GM12878 (cell line): ENCODE results near the gene PRF1. TPM values are rescaled to one million over a fixed set of nuclear protein-coding genes. Genes with fewer than 3 reads are reported as not detected.

Source experiments
- EP300 ChIP-seq, 2 experiments: fragments of 150-350 bp in 1 of 2; IDR thresholded peaks; 2 replicates each; pipeline ENCODE4 v1.6.1; 2011 to 2012; ENCODE audit warnings: low read depth in 2 of 2, low read length in 2 of 2, borderline replicate concordance in 1 of 2, improper control_type of control experiment in 1 of 2, inconsistent platforms in 1 of 2; ENCODE audit not compliant: control insufficient read depth in 1 of 2
- KDM1A ChIP-seq: fragments of 200-600 bp; sonication (generic); IDR thresholded peaks from 2 replicates; pipeline ENCODE4 v1.6.1; 2016; ENCODE audit warnings: borderline replicate concordance
- SREBF1 ChIP-seq: IDR thresholded peaks from 2 replicates; pipeline ENCODE4 v1.6.1; 2012; ENCODE audit warnings: mild to moderate bottlenecking, low read length
- TCF3 ChIP-seq: IDR thresholded peaks from 2 replicates; pipeline ENCODE4 v1.6.1; 2012; ENCODE audit warnings: low read depth, mild to moderate bottlenecking, low read length, borderline replicate concordance; ENCODE audit not compliant: insufficient read depth
- polyA plus RNA-seq, 11 experiments: library from polyadenylated mRNA; depleted of rRNA in 4 of 11; unstranded in 6 of 11; stranded (reverse) in 5 of 11; fragments of >200 nt; fragmentation: Nextera tagmentation in 4 of 11; fragmentation: Illumina TruSeq in 1 of 11; extraction: Ambion mirVana in 4 of 11; extraction: Trizol in 1 of 11; gene quantifications; 1 replicate in 1 of 11; 2 replicates in 10 of 11; pipeline versions ENCODE4 v1.2.1 to v1.2.3, GENCODE V29; 2011 to 2016; ENCODE audit warnings: inconsistent platforms in 2 of 11, missing spikeins in 2 of 11, low read depth in 1 of 11
- total RNA-seq, 4 experiments: library from RNA; depleted of rRNA in 3 of 4; stranded (reverse); fragments of >200 nt in 3 of 4; fragmentation: Illumina TruSeq in 1 of 4; extraction: Trizol in 1 of 4; gene quantifications; 2 replicates each; pipeline versions ENCODE4 v1.2.1 to v1.2.3, GENCODE V29; 2013 to 2021
- TF ChIP-seq, protein P1 (sequence below): fragments of 450-650 bp; IDR thresholded peaks from 2 replicates; pipeline ENCODE4 v1.6.1; 2016; ENCODE audit warnings: mild to moderate bottlenecking
- TF ChIP-seq, protein P2 (sequence below): IDR thresholded peaks from 2 replicates; pipeline ENCODE4 v1.6.1; 2011; ENCODE audit warnings: borderline replicate concordance, low read depth, mild to moderate bottlenecking, moderate library complexity, mixed read lengths, low read length; ENCODE audit not compliant: insufficient read depth; ENCODE audit errors: extremely low read length
- TF ChIP-seq, protein P3 (sequence below): fragments of 450-650 bp; IDR thresholded peaks from 2 replicates; pipeline ENCODE4 v1.6.1; 2016; ENCODE audit warnings: mild to moderate bottlenecking

The PRF1 gene
- total and polyA plus RNA-seq, 10 of the 15 experiments (the other 5 are each of a cell fraction or from before 2014, with no cell fraction given), result 0.84 to 15.7 (median 1.3) TPM

DNA sequence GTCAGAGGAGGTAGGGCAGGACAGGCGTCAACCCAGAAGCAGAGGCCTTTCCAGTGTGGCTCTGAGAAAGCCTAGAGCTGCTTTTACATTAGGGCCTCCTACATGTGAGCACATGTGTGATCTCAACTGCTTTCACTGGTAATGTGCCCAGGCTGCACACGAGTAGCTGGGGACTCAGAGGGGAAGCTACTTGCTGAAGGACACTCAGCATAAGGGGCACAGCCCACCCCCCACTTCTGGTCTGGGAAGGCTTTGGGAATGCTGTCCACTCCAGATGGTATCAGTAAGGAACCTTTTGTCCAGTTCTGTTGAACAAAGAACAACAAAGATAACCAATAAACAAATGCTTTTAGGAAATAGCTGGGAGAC is 18.9 kb downstream of the PRF1 start (continued):
- TF ChIP-seq, protein P1, sequence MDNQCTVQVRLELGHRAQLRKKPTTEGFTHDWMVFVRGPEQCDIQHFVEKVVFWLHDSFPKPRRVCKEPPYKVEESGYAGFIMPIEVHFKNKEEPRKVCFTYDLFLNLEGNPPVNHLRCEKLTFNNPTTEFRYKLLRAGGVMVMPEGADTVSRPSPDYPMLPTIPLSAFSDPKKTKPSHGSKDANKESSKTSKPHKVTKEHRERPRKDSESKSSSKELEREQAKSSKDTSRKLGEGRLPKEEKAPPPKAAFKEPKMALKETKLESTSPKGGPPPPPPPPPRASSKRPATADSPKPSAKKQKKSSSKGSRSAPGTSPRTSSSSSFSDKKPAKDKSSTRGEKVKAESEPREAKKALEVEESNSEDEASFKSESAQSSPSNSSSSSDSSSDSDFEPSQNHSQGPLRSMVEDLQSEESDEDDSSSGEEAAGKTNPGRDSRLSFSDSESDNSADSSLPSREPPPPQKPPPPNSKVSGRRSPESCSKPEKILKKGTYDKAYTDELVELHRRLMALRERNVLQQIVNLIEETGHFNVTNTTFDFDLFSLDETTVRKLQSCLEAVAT, result no peak
- TF ChIP-seq TCF3 (no peak), SREBF1 (no peak), KDM1A (no peak), EP300 (IDR thresholded peaks at IDR 0.05; ENCODE audit: borderline replicate concordance in 1 of 2, control insufficient read depth in 1 of 2, low read depth in 2 of 2, low read length in 2 of 2) (no peak)
- TF ChIP-seq, protein P2, sequence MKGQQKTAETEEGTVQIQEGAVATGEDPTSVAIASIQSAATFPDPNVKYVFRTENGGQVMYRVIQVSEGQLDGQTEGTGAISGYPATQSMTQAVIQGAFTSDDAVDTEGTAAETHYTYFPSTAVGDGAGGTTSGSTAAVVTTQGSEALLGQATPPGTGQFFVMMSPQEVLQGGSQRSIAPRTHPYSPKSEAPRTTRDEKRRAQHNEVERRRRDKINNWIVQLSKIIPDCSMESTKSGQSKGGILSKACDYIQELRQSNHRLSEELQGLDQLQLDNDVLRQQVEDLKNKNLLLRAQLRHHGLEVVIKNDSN, result no peak
- TF ChIP-seq, protein P3, sequence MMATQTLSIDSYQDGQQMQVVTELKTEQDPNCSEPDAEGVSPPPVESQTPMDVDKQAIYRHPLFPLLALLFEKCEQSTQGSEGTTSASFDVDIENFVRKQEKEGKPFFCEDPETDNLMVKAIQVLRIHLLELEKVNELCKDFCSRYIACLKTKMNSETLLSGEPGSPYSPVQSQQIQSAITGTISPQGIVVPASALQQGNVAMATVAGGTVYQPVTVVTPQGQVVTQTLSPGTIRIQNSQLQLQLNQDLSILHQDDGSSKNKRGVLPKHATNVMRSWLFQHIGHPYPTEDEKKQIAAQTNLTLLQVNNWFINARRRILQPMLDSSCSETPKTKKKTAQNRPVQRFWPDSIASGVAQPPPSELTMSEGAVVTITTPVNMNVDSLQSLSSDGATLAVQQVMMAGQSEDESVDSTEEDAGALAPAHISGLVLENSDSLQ, result no peak
- TF ChIP-seq, all 136 proteins: peak for 0
